ENCODE results near the gene TRAPPC3L.

DNA sequence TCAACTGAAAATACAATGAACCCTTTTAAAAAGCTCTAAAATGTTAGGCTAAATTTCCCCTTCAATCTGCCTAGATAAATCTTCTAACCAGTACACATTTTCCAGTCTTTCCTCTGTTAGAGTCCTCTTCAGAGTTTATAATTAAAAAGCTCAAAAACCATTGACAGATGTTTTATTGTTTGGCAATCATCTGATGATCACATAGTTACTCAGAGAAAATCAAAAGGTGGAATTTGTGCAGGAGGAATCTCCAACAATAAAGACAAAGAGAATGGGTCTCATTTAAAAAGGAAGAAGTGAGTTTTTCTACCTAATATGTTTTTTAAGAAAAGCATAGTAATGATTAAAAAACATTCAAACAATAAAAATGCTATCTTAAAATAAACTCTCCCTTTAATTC lies 3.1 kb downstream of the TRAPPC3L start:
- TF ChIP-seq, protein P1, sequence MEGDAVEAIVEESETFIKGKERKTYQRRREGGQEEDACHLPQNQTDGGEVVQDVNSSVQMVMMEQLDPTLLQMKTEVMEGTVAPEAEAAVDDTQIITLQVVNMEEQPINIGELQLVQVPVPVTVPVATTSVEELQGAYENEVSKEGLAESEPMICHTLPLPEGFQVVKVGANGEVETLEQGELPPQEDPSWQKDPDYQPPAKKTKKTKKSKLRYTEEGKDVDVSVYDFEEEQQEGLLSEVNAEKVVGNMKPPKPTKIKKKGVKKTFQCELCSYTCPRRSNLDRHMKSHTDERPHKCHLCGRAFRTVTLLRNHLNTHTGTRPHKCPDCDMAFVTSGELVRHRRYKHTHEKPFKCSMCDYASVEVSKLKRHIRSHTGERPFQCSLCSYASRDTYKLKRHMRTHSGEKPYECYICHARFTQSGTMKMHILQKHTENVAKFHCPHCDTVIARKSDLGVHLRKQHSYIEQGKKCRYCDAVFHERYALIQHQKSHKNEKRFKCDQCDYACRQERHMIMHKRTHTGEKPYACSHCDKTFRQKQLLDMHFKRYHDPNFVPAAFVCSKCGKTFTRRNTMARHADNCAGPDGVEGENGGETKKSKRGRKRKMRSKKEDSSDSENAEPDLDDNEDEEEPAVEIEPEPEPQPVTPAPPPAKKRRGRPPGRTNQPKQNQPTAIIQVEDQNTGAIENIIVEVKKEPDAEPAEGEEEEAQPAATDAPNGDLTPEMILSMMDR (IDR thresholded peaks at IDR 0.05): no peak
- no peak for TF ChIP-seq POLR2A (IDR thresholded peaks at IDR 0.05)
